Astrocyte of the cerebellum (primary cell): ENCODE data around the gene ZNF385A.
"Not testable (repeated sequence)": the region's sequence is repeated elsewhere in the genome, so short reads cannot be mapped to it uniquely, and the experiment has no call there.

Source experiments
- DNase-seq: peaks from one replicate; pipeline ENCODE4 v3.0.0-alpha.2; 2011; ENCODE audit warnings: low read depth
- H3K4me3 ChIP-seq: 2 replicates; pipeline ENCODE4 v1.5.1; 2011; ENCODE audit warnings: mild to moderate bottlenecking, low read depth, low read length, moderate library complexity
- in situ Hi-C: cut with HindIII; loops from 2 replicates; pipeline ENCODE4 v1.10.0; 2017; ENCODE audit warnings: low sequenced_read_pairs
- TF ChIP-seq, protein P1 (sequence below): IDR thresholded peaks from 2 replicates; pipeline ENCODE4 v1.5.1; 2012; ENCODE audit warnings: low read length, low read depth, moderate library complexity, mild to moderate bottlenecking; ENCODE audit errors: missing control alignments

The ZNF385A gene

DNA sequence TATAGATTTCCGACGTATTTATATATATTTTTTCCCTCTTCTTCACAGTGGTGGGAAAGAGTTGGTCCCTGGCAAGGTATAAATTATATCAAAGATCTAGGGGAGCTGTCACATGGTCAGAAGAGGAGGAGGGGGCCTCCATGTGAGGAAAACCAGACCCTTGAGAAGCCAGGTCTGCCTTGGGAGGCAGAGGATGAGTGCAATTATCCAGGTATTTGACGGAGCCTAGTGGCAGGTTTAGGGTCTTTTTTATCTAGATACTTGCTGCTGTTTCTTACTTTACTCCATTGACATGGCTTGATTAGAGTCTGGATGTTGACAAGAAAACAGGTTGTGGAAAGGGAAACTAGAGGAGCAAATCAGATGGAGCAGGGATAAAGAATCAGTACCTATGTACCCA lies 54.1 kb downstream of the ZNF385A start:
- DNase-seq = no peak
- in situ Hi-C loops = no loop called here
- no peak overlapping the region for H3K4me3 ChIP-seq
- TF ChIP-seq, protein P1, sequence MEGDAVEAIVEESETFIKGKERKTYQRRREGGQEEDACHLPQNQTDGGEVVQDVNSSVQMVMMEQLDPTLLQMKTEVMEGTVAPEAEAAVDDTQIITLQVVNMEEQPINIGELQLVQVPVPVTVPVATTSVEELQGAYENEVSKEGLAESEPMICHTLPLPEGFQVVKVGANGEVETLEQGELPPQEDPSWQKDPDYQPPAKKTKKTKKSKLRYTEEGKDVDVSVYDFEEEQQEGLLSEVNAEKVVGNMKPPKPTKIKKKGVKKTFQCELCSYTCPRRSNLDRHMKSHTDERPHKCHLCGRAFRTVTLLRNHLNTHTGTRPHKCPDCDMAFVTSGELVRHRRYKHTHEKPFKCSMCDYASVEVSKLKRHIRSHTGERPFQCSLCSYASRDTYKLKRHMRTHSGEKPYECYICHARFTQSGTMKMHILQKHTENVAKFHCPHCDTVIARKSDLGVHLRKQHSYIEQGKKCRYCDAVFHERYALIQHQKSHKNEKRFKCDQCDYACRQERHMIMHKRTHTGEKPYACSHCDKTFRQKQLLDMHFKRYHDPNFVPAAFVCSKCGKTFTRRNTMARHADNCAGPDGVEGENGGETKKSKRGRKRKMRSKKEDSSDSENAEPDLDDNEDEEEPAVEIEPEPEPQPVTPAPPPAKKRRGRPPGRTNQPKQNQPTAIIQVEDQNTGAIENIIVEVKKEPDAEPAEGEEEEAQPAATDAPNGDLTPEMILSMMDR = no peak

DNA sequence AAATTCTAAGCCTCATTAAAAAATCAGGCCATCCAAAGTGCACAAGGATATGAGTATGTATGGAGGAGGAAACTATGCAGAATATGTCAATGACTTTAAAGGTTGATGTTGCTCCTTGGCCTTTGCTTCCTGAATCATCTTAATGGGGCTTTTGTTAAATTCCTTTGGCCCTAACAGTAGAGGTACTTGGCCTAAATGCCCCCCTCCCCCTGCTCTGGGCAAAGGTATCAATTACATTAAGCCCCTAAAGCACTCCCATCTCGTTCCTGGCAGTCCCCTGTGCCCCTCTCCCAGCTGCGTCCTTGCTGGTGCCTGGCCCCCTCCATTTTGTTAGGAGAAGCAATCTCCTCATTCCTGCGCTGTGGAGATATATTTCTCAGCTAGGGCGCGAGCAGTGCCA lies 54.8 kb downstream of the ZNF385A start:
- no peak for DNase-seq
- no peak overlapping the region for H3K4me3 ChIP-seq
- in situ Hi-C loops = no loop called here
- TF ChIP-seq, protein P1 = no peak

DNA sequence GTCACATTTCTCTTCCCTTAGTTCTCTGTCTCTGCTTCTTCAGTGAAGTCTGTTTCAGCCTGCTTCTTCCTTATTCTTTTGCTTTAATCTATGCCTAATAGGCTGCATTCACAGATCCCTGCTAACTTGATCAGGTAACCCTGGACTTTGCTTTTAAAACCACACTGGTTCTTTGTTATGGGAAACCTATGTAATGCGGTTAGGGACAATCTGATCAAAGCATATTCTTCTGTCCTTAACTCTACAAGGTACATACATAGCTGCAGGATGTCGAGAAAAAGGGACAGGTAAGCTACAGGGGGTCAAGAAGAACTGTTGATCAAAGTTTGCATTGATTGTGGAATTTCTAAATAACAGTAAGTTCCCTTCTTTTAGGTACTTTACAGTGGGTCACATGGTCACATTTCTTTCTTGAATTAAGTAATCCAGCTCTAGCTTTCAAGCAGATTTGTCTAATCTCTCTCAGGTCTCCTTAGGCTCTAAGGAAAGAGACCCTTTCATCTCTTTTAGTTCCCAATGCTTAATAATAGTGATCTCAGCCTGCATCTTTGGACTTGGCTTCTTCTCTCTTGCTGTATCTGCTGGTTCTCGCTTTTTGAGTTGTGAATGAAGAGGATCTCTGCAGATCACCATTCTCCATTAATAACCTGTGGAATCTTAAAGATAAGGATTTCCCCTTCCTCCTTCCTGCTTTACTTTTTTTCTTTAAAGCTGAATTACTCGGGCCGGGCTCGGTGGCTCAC lies 55.8 kb downstream of the ZNF385A start:
- H3K4me3 ChIP-seq = no peak overlapping the region
- in situ Hi-C loops = no loop called here
- DNase-seq = no peak

DNA sequence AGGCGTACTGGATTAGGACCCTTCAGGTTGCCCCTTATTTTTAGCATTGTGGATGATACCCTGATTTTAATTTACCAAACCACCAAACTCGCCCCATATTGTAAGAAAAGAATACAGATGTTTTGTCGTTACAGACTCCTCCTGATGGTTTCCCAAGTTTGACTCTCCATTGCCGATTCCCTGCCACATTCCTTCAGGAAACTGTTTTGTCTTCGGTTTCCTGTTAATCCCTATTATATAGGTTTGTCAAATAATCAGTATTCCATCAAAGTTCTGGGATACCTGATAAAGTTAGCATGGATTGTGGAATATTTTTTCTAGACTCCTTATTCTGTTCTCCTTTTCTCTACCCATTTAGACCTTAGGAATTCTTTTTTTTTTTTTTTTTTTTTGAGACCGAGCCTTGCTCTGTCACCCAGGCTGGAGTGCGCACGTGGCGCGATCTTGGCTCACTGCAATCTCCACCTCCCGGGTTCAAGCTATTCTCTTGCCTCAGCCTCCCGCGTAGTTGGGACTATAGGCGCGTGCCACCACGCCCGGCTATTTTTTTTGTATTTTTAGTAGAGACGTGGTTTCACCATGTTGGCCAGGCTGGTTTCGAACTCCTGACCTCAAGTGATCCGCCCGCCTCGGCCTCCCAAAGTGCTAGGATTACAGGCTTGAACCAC lies 59.0 kb downstream of the ZNF385A start:
- in situ Hi-C loops, DNase-seq: not testable (repeated sequence)
- peak overlapping the region; percentile 69 for H3K4me3 ChIP-seq

More for the DNA sequence above, 55.8 kb downstream of the ZNF385A start:
- TF ChIP-seq, protein P1 = no peak

DNA sequence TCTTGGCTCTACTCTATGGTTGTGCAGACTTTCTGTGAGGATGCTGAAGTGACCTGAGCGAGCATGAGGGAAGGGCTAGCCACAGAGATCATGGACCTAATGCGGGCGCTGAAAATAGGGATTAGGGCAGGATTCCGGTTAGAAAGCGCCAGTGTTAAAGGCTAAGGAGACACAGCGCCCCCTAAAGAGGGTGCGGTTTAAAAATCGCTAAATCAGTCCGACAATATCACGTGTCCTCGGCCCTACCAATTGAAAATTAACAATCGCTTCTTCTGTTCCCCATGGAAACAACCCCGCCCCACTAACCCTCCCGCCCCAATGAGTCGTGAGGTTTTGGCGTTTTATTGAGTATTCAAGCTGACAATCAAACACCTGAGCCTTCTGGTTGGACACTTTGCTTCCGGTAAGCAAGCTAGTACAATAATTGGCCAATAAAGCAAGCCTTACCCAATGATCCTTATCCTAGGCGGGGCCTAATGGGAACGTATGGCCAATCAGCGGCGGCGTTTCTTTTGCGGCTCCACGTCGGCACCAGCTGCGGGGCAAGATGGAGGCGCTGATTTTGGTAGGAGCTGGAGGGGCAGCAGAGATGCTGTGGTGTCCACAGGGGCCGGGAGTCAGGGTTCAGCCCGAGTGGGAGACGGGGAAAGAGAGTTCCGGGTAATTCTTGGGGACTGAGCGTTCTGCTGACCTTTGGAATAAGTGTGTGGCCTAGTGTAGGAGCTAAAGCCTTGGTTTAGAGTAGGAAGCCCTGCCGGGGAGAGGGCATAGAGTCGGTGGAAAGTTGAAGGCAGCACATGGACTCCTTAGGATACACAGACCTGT lies 59.7 kb downstream of the ZNF385A start, which contains the start of gene COPZ1:
TSS of gene COPZ1 (plus strand) at position 515 of the 825 bp plus-strand sequence. CDS start at position 548, 33 bp downstream.
- H3K4me3 ChIP-seq = peak within 1 kb of the TSS; percentile 69
- peak; percentile 99 for DNase-seq
- in situ Hi-C loops = no loop called here
- TF ChIP-seq, protein P1 = peak; percentile 80

DNA sequence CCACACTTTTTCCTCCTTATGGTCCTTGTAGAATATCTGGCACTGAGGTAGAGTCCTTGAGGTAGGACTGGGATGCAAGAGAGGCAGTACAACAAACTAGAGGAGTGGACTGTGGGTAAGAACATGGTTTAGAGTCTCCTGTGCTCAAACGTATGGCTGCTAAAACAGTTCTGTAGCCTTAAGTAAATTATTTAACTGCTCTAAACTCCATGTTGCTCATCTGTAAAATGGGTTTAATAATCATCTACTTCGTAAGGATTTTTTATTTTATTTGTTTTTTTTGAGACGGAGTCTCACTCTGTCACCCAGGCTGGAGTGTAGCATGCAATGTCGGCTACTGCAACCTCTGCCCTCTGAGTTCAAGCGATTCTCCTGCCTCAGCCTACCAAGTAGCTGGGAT lies 63.2 kb downstream of the ZNF385A start:
- no peak for DNase-seq
- H3K4me3 ChIP-seq = no peak overlapping the region
- in situ Hi-C loops = no loop called here
- TF ChIP-seq, protein P1 = no peak
